Ovary (tissue), 3 donors: ENCODE results near the gene SULF2.

Source experiments
- CTCF ChIP-seq, 3 donors: fragments of 450-650 bp in 2 of 3; fragments of 200-600 bp in 1 of 3; IDR thresholded peaks; one replicate each; pipeline versions ENCODE4 v1.5.1 to v1.8.0; 2016 to 2022; ENCODE audit warnings: antibody characterized with exemption in 3 of 3, mild to moderate bottlenecking in 1 of 3
- EP300 ChIP-seq: sonication (generic); formaldehyde crosslinking; IDR thresholded peaks from one replicate; pipeline ENCODE4 v1.6.1; 2017; ENCODE audit warnings: antibody characterized with exemption
- POLR2A ChIP-seq: fragments of 450-650 bp; IDR thresholded peaks from one replicate; pipeline ENCODE4 v1.6.1; 2017; ENCODE audit warnings: antibody characterized with exemption, mild to moderate bottlenecking, moderate library complexity
- donor health status: DM: no; HTN: no; CAD: no.

DNA sequence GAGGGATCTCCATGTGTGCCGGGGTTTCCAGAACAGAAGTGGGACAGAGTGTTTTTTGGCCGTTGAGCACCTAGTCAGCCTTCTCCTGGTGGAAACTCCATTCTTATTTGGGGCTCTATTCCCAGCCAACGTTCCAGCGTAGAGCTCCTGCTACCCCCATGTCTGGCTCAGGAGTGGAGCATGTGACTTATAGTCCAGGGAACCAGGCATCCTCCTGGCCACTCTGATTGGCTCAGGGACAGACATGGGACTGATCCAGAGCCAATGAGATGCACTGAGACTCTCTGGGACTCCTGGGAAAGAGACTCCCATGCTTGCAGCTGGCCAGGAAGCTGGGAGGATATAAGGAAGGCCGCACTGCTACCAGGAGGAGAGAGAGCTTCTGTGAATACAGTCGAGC, 87.1 kb downstream of the SULF2 start:
- no peak for TF ChIP-seq CTCF (IDR thresholded peaks at IDR 0.05)
- no peak for TF ChIP-seq POLR2A
- TF ChIP-seq EP300: no peak
